ENCODE data around the gene CCDC54.
"Not testable (repeated sequence)": the region's sequence is repeated elsewhere in the genome, so short reads cannot be mapped to it uniquely, and the experiment has no call there.

The CCDC54 gene

DNA sequence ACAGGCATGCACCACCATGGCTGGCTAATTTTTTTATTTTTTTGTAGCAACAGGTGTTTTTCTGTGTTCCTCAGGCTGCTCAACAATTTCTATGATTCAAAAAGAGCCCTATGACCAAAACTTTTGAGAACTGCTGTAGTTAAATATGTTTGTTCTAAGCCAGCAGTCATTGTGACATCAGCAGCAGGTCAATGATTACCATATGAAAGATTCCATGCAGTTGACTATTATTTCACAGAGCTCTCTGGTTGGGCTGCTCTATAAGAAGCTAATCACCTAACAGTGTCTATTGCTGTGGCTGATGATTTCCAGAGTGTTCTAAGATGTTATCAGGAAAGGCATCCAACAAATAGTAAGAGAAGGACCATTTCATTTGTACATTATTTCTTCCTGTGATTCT is at the start of gene CCDC54:
Gene CCDC54, plus strand, starts transcription at position 289 of the 400 bp plus-strand sequence. CDS start 149 bp downstream, outside the sequence.
- DNase-seq (ENCODE audit: low read depth in 1 of 2, low spot score in 1 of 2), result no peak

DNA sequence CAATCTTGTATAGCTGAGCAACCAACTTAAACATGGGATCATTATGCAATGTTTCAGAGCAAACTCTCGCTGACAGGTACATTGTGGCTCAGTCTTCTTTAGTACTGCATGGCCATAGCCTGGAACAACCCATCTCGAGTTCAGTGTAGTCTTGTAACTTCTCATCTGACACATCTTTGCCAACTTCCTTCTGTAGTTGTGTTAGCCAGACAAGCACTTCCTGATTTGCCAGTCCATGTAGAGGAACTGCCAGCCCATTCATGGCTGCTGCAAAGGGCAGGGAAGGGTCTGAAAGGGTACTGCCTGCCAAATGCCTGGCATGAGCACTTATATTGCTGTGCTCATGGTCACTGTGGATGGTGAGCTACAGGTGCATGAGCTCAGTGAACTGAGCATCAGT is 49.2 kb upstream of the CCDC54 start:
- DNase-seq (ENCODE audit: low read depth in 1 of 2, low spot score in 1 of 2), result no peak

DNA sequence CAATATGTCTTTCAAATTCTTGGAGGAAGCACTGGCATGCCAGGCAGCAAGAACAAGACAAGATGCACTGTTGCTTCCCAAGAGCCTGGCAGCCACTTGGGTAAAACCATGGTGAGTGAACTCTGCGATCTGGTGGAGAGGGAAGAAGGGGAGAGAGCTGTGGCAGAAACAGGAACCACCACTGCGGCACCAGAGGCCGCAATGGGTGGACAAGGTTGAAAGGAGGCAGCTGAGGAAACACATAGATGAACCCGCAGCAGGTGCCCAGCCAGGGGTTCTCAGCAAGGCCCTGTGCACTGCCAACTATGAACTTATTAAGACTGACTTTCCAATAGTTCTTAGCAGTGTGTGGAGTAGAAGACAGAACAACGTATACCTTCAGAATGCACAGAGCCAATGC is 48.2 kb upstream of the CCDC54 start:
- DNase-seq (ENCODE audit: low read depth in 1 of 2, low spot score in 1 of 2), result no peak

- DNase-seq (ENCODE audit: low read depth in 1 of 2, low spot score in 1 of 2), result not testable (repeated sequence)
Observed at GRCh38 chr3:107339690-107340089, 37.5 kb upstream of the CCDC54 start.

DNA sequence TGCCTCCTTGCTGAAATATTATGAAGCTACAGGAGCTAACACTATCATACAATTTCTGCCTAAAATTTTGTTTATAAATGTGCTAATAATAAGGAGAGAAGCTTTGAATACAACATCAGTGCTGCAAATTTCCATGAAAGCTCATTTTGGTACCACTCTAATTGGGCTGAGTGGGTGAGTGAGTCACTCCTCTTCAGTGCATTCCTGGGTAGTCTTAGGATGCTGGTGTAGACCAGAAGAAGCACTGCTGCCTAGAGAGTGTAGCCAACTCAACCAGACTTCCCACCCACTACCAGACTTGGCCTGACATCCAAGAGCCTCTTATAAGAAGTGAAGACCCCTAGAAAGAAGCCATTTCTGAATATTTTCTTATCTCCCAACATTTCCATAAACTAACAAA is 32.5 kb upstream of the CCDC54 start:
- DNase-seq (ENCODE audit: low read depth in 1 of 2, low spot score in 1 of 2), result no peak

GRCh38 chr3:107345822-107346405 is 31.3 kb upstream of the CCDC54 start:
- no peak for DNase-seq (ENCODE audit: low read depth in 1 of 2, low spot score in 1 of 2)

GRCh38 chr3:107346564-107346963 is 30.7 kb upstream of the CCDC54 start:
- DNase-seq (ENCODE audit: low read depth in 1 of 2, low spot score in 1 of 2), result no peak

DNA sequence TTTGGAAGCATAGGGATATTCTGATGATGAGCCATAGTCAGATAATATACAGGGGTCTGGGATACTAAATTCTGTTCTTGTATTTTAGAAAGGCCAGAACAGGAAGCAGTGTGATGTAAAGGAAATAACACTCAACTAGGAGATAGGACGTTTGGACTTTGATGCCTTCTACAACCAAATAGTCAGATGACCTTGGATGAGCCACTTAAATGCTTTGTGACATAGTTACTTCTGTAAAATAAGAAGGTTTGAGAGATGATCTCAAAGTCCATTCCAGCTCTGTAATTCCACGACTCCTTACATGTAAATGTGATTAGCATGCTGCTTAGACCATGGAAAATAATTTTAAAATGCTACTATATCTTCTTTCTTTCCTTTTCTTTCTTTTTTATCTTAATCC is 29.5 kb upstream of the CCDC54 start:
- no peak for DNase-seq (ENCODE audit: low read depth in 1 of 2, low spot score in 1 of 2)

DNA sequence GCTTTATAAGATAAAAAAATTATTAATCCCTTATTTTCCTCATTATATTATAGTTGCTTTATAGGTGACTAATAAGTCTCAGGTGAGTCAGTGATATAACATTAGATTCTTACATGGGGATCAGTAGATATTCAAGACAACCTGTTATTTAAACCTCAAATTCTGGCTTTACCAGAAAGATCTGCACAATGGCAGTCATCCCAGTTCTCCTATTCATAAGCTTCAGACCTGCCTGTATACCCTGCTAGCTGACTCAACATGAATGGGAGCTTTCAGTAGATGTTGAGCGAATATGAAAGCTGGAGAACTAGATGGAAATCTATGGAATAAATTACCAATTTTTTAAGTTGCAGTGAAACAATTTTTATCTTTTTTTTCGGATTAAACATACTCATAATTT is 20.5 kb upstream of the CCDC54 start:
- no peak for DNase-seq (ENCODE audit: low read depth in 1 of 2, low spot score in 1 of 2)

- DNase-seq (ENCODE audit: low read depth in 1 of 2, low spot score in 1 of 2), result no peak
Observed at GRCh38 chr3:107361633-107362032, 15.6 kb upstream of the CCDC54 start.

GRCh38 chr3:107365051-107365450 is 12.2 kb upstream of the CCDC54 start:
- DNase-seq (ENCODE audit: low read depth in 1 of 2, low spot score in 1 of 2), result no peak

GRCh38 chr3:107366766-107367165 is 10.5 kb upstream of the CCDC54 start:
- DNase-seq (ENCODE audit: low read depth in 1 of 2, low spot score in 1 of 2), result no peak

DNA sequence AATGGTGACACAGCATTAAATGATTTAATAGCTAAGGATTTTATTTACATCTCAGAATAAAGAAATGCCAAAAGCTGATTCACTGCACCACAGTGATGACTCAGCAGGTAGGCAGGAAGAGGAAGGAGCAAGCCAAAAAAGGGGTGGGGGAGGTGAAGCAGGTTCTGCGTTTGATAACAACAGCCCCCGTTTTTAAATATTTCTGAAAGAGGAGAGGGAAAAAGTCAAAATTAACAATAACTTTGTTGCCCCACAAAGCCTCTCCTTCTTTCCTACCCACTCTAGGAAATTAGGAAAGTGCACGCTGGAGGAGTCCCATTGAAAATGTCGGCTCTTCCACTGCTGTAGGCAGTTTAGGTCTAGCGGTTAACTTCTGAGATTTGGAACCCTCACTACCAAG is 9.9 kb upstream of the CCDC54 start:
- DNase-seq (ENCODE audit: low read depth in 1 of 2, low spot score in 1 of 2), result no peak

DNA sequence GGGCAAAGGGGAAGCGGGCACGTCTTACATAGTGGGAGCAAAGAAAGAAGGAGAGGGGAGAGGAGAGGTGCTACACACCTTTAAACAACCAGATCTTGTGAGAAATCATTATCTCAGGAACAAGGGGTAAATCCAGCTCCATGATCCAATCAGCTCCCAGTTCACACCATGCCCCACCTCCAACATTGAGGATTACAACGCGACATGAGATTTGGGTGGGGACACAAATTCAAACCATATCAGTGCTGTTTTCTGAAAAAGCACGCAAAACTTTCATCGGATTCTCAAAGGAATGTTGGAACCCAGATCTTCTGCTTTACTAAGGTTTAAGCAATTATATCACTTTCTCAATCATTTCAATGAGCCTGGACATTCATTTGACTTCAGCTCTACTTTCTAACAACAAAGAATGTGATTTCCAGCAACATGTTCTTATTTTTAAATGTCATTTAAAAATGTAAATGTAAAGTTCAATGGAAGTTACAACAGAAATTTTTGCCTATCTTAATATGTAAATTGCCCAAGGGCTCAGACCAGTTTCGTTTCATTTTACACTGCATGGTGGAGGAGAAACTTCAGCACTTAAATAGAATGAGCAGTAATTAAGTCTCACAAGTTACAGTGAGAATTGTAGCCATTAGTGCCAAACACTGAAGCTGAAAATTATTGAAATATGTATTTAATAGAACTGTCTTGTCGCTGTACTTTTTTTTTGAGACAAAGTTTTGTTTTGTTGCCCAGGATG is 8.4 kb upstream of the CCDC54 start:
- DNase-seq (ENCODE audit: low read depth in 1 of 2, low spot score in 1 of 2), result no peak

- DNase-seq (ENCODE audit: low read depth in 1 of 2, low spot score in 1 of 2), result no peak
Observed at GRCh38 chr3:107369791-107370190, 7.4 kb upstream of the CCDC54 start.

DNA sequence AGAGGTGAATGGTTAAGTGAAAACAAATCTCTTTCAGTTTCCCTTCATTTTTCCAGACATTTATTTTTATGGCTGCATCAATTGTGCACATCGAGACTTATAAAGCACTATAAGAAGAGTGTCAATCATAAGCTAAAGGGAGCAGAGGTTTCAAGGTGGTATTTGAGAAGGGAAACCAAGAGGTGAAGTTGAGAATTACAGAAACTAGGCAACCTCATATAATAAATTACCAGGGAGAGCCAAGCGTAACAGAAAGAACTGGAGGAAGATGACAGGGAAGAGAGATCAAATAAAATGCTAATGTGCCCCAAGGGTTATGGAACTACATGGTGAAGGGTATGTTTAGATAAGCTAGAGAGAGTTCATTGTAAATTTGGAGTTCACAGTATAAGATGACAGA is 6.3 kb upstream of the CCDC54 start:
- DNase-seq (ENCODE audit: low read depth in 1 of 2, low spot score in 1 of 2), result no peak

- DNase-seq (ENCODE audit: low read depth in 1 of 2, low spot score in 1 of 2), result no peak
Observed at GRCh38 chr3:107372506-107372905, 4.7 kb upstream of the CCDC54 start.

DNA sequence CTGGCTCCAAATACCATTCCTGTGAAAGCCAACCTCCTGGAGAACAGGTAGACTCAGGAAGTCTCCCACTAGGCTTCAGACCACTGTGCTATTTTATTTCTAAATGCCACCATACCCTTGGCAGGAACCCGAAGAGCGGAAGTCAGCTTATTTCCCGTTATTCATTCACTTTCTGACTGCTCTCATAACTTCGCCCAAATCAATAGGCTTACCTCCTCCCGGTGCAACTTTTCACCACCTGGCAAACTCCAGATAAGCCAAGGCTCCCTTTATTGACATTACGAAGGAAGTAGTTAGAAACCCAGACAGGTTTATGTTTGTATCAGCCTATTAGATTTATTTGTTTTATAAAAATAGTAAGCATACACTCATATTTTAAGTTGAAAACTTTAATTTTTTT is 3.3 kb upstream of the CCDC54 start:
- no peak for DNase-seq (ENCODE audit: low read depth in 1 of 2, low spot score in 1 of 2)

GRCh38 chr3:107375682-107376081 is 1.6 kb upstream of the CCDC54 start:
- no peak for DNase-seq (ENCODE audit: low read depth in 1 of 2, low spot score in 1 of 2)

DNA sequence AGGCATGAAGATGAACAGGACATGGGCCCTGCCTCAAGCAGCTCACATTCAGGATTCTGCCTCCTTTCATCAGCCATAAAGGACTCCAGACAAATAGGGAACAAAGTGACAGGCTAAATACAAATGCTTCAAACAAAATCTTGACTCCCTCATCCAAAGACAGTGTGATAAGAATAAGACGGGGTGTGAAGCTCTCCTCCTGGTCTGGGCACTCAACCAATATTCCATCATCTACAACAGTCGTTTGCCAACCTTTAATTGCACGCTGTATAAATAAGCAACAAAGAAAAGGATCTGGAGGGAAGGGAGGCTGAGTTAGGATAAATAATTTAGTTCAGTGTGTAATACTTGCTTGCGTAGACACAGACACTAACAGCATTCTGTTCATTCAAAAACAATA is 5.4 kb downstream of the CCDC54 start:
- DNase-seq (ENCODE audit: low read depth in 1 of 2, low spot score in 1 of 2), result no peak

- DNase-seq (ENCODE audit: low read depth in 1 of 2, low spot score in 1 of 2), result no peak
Observed at GRCh38 chr3:107384428-107384827, 7.2 kb downstream of the CCDC54 start.

GRCh38 chr3:107384907-107385306 is 7.7 kb downstream of the CCDC54 start:
- DNase-seq (ENCODE audit: low read depth in 1 of 2, low spot score in 1 of 2), result no peak

DNA sequence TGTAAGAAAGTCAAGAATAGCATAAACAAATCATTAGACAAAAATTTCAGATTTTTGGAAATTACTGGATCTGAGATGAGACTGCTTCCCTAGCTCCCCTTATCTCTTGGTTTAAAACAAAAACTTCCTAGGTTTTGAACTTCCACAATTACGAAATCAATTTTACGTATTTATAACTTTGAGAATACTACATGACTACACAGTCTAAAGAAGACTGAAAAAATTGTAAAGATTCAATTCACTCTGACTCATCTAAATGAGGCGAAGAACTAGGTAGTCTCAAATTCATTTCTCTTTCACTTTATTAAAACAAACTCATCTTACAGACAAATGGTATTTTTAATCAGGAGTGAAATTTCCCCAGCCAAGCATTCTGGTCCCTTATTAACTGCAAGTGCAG is 10.3 kb downstream of the CCDC54 start:
- no peak for DNase-seq (ENCODE audit: low read depth in 1 of 2, low spot score in 1 of 2)
